Fibroblast of peridontal ligament (primary cell): Measurements from ENCODE around the gene PLB1.

ENCODE experiments used
- DNase-seq: peaks from one replicate; pipeline ENCODE4 v3.0.0-alpha.2; 2010; ENCODE audit errors: extremely low read depth

Gene PLB1

DNA sequence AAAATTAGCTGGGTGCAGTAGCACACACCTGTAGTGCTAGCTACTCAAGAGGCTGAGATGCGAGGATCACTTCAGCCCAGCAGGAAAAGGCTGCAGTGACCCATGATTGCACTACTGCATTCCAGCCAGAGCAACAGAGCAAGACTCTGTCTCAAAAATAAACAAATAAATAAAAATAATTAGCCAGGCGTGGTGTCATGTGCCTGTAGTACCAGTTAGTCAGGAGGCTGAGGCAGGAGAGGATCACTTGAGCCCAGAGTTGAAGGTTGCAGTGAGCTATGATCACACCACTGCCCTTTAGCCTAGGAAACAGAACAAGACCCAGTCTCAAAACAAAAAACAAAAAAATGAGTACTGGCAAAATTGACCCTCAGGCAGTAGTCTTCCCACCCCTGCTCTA is 193.9 kb downstream of the PLB1 start:
- no peak for DNase-seq

DNA sequence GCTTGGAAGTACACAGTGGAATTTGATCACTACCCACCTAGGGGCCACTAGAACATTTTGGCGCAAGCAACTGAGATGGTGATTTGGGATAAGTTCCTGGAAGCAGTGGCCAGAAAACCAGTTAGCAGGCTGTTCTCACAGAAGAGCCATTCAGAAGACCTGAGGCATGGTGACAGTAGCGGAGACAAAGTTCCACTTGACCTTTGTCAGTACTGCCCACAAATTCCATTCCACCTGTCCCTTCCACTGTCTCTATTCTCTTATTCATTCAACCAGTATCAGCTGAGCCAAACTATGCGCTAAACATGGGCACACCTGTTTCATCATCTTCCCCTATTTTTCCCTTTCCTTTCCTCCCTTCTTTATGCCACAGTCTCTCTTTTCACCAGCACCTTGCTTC is 196.6 kb downstream of the PLB1 start:
- no peak for DNase-seq

DNA sequence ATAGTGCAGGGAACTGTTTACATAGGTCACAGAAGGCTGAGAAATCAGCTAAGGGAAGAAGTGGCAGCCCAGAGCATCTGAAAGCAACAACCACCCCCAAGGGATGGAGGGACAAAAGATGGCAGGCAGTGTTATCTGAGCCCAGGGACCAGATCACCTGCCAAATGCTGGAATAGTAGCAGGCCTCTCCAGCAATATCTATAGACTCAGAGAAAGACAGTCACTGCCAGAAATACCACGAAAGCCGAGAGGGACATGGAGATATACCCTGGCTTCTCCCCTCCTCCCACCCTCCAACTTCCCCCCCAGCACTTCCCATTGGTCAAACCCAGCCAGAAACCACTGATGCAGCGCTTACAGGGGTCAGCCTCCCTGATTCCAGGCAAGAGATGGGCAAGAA is 197.4 kb downstream of the PLB1 start:
- DNase-seq = no peak
